HepG2 (cell line): ENCODE results near the gene CC2D1A. TPM values are rescaled to one million over a fixed set of nuclear protein-coding genes. Genes with fewer than 3 reads are reported as not detected.

Experiments used
- ATAD3A ChIP-seq: sonication (generic); formaldehyde crosslinking; IDR thresholded peaks from 2 replicates; pipeline ENCODE4 v1.4.0; 2020; ENCODE audit warnings: missing genetic modification reagents
- EZH2 ChIP-seq: conservative IDR thresholded peaks from 2 replicates; pipeline ENCODE4 v1.6.1; 2012; ENCODE audit warnings: mild to moderate bottlenecking, low read depth, low read length, moderate library complexity
- RORA ChIP-seq: sonication (generic); formaldehyde crosslinking; IDR thresholded peaks from 2 replicates; pipeline ENCODE4 v1.5.0; 2020; ENCODE audit warnings: mild to moderate bottlenecking, missing genetic modification reagents, moderate library complexity
- RXRB ChIP-seq: IDR thresholded peaks from 2 replicates; pipeline ENCODE4 v1.6.1; 2016; ENCODE audit warnings: borderline replicate concordance, missing genetic modification reagents, missing compliant biosample characterization
- SNAPC2 ChIP-seq: sonication (generic); formaldehyde crosslinking; IDR thresholded peaks from 2 replicates; pipeline ENCODE4 v1.8.1; 2022; ENCODE audit warnings: mild to moderate bottlenecking, missing genetic modification reagents
- SRSF1 ChIP-seq: fragments of 200-400 bp; formaldehyde crosslinking; optimal IDR thresholded peaks from 2 replicates; pipeline ENCODE3; 2017; ENCODE audit warnings: mild to moderate bottlenecking, low read depth, low read length, moderate library complexity
- ZFP90 ChIP-seq: sonication (generic); formaldehyde crosslinking; IDR thresholded peaks from 2 replicates; pipeline ENCODE4 v1.8.0; 2022; ENCODE audit warnings: missing genetic modification reagents, mild to moderate bottlenecking, inconsistent platforms, borderline replicate concordance
- ZNF282 ChIP-seq: fragments of 450-650 bp; IDR thresholded peaks from 2 replicates; pipeline ENCODE4 v1.6.1; 2018; ENCODE audit not compliant: partially characterized antibody
- ZNF382 ChIP-seq: sonication (generic); formaldehyde crosslinking; IDR thresholded peaks from 2 replicates; pipeline ENCODE4 v1.5.0; 2020; ENCODE audit warnings: missing genetic modification reagents, mild to moderate bottlenecking, borderline replicate concordance
- ZNF841 ChIP-seq: sonication (generic); formaldehyde crosslinking; IDR thresholded peaks from 2 replicates; pipeline ENCODE4 v1.8.1; 2023; ENCODE audit warnings: missing genetic modification reagents, borderline replicate concordance
- ZSCAN20 ChIP-seq: sonication (generic); formaldehyde crosslinking; IDR thresholded peaks from 2 replicates; pipeline ENCODE4 v1.4.0; 2020; ENCODE audit warnings: missing genetic modification reagents, mild to moderate bottlenecking, borderline replicate concordance
- ZSCAN31 ChIP-seq: sonication (generic); formaldehyde crosslinking; IDR thresholded peaks from 2 replicates; pipeline ENCODE4 v1.5.0; 2020; ENCODE audit warnings: low read depth, mild to moderate bottlenecking, missing genetic modification reagents
- ZSCAN9 ChIP-seq: IDR thresholded peaks from 2 replicates; pipeline ENCODE4 v1.6.1; 2016; ENCODE audit warnings: borderline replicate concordance
- polyA plus RNA-seq, 8 experiments: library from polyadenylated mRNA; depleted of rRNA in 3 of 8; stranded (reverse) in 7 of 8; unstranded in 1 of 8; fragments of >200 nt; fragmentation: Illumina TruSeq in 4 of 8; extraction: Trizol in 4 of 8; gene quantifications; 2 replicates each; pipeline versions ENCODE4 v1.2.1 to v1.2.3, GENCODE V29; 2011 to 2016; ENCODE audit warnings: low read depth in 4 of 8, missing spikeins in 1 of 8, mixed read lengths in 1 of 8; ENCODE audit not compliant: insufficient read depth in 1 of 8
- total RNA-seq, 5 experiments: library from RNA; depleted of rRNA; stranded (reverse); fragments of >200 nt; fragmentation: Illumina TruSeq; extraction: Trizol; gene quantifications; 2 replicates each; pipeline ENCODE4 v1.2.3, GENCODE V29; 2016; ENCODE audit warnings: low read depth in 1 of 5
- TF ChIP-seq, protein P1 (sequence below): sonication (generic); formaldehyde crosslinking; IDR thresholded peaks from 2 replicates; pipeline ENCODE4 v1.8.0; 2022; ENCODE audit warnings: mild to moderate bottlenecking, missing genetic modification reagents
- TF ChIP-seq, protein P2 (sequence below): sonication (generic); formaldehyde crosslinking; IDR thresholded peaks from 2 replicates; pipeline ENCODE4 v1.4.0; 2020; ENCODE audit warnings: mild to moderate bottlenecking, missing genetic modification reagents
- TF ChIP-seq, protein P3 (sequence below): IDR thresholded peaks from 2 replicates; pipeline ENCODE4 v1.6.1; 2012; ENCODE audit warnings: low read depth, low read length, improper control_type of control experiment
- TF ChIP-seq, protein P4 (sequence below): sonication (generic); formaldehyde crosslinking; IDR thresholded peaks from 2 replicates; pipeline ENCODE4 v1.9.0; 2021; ENCODE audit warnings: missing genetic modification reagents, borderline replicate concordance
- TF ChIP-seq, protein P5 (sequence below): sonication (generic); formaldehyde crosslinking; IDR thresholded peaks from 2 replicates; pipeline ENCODE4 v1.4.0; 2020; ENCODE audit warnings: mild to moderate bottlenecking, missing genetic modification reagents

The CC2D1A gene
- total and polyA plus RNA-seq, 2 of the 13 experiments (the other 11 are each of a cell fraction or from before 2014, with no cell fraction given), result 9.7 to 11.5 TPM

DNA sequence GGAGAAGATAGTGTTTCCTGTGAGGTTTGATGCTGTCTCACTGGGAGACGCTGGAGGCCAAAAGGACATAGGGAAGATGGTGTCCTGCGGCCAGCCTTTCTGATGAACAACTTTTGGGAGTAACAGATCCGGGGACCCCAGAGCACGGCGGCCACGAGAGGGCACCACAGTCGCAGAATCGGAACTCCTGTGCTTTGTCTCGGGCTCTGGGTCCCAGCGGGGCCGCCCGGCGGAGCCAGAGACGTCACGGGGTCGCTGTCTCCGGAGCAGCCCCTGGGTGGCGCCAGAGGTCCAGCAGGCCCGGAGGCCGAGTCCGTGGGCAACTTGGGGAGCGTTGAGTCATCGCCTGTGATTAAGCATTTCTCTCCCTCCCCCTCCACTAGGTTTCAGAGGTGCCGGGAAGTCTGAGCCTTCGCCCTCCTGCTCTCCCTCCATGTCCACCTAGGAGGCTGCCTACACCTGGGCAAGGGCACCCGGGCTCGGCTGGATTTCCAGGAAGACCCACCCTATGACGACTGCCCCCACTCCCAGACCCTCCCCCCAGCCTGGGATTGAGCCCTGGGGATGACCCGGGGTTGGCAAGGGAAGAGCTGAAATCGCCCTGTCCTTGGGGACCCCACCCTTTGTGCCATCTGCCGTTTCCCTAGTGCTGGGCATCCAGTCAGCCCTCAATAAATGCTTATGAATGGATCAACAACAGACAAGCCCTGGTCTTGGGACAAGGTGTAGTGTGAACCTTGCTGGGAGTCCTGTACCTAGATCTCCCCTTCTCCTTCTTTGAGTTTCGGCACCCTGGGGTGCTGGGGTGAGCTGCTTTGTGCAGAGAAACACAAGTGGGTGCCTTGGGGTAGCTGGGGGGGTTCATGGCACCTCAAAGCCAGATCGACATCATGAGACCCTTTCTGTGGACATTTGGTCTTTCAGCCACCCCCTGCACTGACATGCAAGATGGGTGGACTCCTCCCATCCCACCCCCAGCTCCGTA is 25.6 kb upstream of the CC2D1A start (continued):
- TF ChIP-seq, protein P1, sequence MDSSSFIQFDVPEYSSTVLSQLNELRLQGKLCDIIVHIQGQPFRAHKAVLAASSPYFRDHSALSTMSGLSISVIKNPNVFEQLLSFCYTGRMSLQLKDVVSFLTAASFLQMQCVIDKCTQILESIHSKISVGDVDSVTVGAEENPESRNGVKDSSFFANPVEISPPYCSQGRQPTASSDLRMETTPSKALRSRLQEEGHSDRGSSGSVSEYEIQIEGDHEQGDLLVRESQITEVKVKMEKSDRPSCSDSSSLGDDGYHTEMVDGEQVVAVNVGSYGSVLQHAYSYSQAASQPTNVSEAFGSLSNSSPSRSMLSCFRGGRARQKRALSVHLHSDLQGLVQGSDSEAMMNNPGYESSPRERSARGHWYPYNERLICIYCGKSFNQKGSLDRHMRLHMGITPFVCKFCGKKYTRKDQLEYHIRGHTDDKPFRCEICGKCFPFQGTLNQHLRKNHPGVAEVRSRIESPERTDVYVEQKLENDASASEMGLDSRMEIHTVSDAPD, result no peak
- no peak; the same call in 1 of the 2 replicates for TF ChIP-seq ZFP90 (CRISPR knock-in tag)
- 0 out of 2 replicates have a peak, but pooled peaks have one; percentile 41 for TF ChIP-seq ZSCAN31 (CRISPR knock-in tag)
- no peak for TF ChIP-seq ZNF841 (CRISPR knock-in tag)
- TF ChIP-seq SRSF1, result no peak
- TF ChIP-seq ATAD3A (CRISPR knock-in tag), result no peak
- TF ChIP-seq ZSCAN20, result no peak
- TF ChIP-seq ZNF382 (CRISPR knock-in tag), result no peak
- TF ChIP-seq, protein P2, sequence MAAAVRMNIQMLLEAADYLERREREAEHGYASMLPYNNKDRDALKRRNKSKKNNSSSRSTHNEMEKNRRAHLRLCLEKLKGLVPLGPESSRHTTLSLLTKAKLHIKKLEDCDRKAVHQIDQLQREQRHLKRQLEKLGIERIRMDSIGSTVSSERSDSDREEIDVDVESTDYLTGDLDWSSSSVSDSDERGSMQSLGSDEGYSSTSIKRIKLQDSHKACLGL (CRISPR knock-in tag), result 0 out of 2 replicates have a peak, but pooled peaks have one; percentile 22
- no peak for TF ChIP-seq EZH2
- TF ChIP-seq, protein P3, sequence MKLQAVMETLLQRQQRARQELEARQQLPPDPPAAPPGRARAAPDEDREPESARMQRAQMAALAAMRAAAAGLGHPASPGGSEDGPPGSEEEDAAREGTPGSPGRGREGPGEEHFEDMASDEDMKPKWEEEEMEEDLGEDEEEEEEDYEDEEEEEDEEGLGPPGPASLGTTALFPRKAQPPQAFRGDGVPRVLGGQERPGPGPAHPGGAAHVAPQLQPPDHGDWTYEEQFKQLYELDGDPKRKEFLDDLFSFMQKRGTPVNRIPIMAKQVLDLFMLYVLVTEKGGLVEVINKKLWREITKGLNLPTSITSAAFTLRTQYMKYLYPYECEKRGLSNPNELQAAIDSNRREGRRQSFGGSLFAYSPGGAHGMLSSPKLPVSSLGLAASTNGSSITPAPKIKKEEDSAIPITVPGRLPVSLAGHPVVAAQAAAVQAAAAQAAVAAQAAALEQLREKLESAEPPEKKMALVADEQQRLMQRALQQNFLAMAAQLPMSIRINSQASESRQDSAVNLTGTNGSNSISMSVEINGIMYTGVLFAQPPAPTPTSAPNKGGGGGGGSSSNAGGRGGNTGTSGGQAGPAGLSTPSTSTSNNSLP, result peak; percentile 49
- TF ChIP-seq SNAPC2 (CRISPR knock-in tag), result peak; percentile 77; the same call in 1 of the 2 replicates
- peak; percentile 53; the same call in 1 of the 2 replicates for TF ChIP-seq RXRB (CRISPR knock-in tag)
- TF ChIP-seq RORA (CRISPR knock-in tag), result no peak
- TF ChIP-seq, protein P4, sequence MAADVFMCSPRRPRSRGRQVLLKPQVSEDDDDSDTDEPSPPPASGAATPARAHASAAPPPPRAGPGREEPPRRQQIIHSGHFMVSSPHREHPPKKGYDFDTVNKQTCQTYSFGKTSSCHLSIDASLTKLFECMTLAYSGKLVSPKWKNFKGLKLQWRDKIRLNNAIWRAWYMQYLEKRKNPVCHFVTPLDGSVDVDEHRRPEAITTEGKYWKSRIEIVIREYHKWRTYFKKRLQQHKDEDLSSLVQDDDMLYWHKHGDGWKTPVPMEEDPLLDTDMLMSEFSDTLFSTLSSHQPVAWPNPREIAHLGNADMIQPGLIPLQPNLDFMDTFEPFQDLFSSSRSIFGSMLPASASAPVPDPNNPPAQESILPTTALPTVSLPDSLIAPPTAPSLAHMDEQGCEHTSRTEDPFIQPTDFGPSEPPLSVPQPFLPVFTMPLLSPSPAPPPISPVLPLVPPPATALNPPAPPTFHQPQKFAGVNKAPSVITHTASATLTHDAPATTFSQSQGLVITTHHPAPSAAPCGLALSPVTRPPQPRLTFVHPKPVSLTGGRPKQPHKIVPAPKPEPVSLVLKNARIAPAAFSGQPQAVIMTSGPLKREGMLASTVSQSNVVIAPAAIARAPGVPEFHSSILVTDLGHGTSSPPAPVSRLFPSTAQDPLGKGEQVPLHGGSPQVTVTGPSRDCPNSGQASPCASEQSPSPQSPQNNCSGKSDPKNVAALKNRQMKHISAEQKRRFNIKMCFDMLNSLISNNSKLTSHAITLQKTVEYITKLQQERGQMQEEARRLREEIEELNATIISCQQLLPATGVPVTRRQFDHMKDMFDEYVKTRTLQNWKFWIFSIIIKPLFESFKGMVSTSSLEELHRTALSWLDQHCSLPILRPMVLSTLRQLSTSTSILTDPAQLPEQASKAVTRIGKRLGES (CRISPR knock-in tag), result no peak
- TF ChIP-seq, protein P5, sequence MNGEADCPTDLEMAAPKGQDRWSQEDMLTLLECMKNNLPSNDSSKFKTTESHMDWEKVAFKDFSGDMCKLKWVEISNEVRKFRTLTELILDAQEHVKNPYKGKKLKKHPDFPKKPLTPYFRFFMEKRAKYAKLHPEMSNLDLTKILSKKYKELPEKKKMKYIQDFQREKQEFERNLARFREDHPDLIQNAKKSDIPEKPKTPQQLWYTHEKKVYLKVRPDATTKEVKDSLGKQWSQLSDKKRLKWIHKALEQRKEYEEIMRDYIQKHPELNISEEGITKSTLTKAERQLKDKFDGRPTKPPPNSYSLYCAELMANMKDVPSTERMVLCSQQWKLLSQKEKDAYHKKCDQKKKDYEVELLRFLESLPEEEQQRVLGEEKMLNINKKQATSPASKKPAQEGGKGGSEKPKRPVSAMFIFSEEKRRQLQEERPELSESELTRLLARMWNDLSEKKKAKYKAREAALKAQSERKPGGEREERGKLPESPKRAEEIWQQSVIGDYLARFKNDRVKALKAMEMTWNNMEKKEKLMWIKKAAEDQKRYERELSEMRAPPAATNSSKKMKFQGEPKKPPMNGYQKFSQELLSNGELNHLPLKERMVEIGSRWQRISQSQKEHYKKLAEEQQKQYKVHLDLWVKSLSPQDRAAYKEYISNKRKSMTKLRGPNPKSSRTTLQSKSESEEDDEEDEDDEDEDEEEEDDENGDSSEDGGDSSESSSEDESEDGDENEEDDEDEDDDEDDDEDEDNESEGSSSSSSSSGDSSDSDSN (CRISPR knock-in tag), result peak; percentile 63
- peak; percentile 83 for TF ChIP-seq ZSCAN9
- no peak for TF ChIP-seq ZNF282
